ENCODE data around the gene SHD. TPM values are rescaled to one million over a fixed set of nuclear protein-coding genes. Genes with fewer than 3 reads are reported as not detected.

Gene SHD
- total and polyA plus RNA-seq, 9 of the 15 experiments (the other 6 are each of a cell fraction or from before 2014, with no cell fraction given) = 0.05 to 0.62 (median 0.15) TPM; not detected in 5

DNA sequence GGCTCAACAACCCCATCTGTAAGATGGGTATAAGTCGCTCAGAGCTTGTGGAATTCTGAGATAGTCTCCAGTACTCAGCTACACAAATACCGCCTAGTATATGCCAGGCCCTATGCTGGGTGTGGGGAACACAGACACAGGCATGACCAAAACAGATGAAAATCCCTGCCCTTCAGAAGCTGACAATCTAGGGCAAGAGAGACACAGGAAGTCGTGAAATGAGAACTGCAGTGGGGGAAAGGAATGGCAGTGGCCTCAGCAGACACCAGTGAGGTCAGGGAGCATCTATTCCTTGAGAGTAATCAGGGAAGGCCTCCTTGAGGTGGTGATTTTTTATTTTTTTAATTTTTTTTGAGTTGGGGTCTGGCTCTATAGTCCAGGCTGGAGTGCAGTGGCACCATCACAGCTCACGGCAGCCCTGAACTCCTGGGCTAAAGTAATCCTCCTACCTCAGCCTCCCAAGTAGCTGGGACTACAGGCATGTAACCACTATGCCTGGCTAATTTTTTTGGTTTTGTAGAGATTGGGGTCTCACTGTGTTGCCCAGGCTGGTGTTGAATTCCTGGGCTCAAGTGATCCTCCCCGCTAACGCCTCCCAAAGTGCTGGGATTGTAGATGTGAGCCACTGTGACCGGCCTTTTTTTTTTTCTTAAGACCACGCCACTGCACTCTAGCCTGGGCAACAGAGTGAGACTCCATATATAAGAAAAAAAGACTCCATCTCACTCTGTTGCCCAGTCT lies 19.9 kb downstream of the SHD start (continued):
- TF ChIP-seq, protein P1, sequence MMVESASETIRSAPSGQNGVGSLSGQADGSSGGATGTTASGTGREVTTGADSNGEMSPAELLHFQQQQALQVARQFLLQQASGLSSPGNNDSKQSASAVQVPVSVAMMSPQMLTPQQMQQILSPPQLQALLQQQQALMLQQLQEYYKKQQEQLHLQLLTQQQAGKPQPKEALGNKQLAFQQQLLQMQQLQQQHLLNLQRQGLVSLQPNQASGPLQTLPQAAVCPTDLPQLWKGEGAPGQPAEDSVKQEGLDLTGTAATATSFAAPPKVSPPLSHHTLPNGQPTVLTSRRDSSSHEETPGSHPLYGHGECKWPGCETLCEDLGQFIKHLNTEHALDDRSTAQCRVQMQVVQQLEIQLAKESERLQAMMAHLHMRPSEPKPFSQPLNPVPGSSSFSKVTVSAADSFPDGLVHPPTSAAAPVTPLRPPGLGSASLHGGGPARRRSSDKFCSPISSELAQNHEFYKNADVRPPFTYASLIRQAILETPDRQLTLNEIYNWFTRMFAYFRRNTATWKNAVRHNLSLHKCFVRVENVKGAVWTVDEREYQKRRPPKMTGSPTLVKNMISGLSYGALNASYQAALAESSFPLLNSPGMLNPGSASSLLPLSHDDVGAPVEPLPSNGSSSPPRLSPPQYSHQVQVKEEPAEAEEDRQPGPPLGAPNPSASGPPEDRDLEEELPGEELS (CRISPR knock-in tag; IDR thresholded peaks at IDR 0.05; ENCODE audit: borderline replicate concordance) = no peak
- TF ChIP-seq ZNF561 (CRISPR knock-in tag; conservative IDR thresholded peaks at IDR 0.05) = no peak
- peak; percentile 80 for TF ChIP-seq ADNP (tag; IDR thresholded peaks at IDR 0.05)
- peak; percentile 93 for TF ChIP-seq BCOR (IDR thresholded peaks at IDR 0.05)
- peak; percentile 93 for TF ChIP-seq SMARCA5 (IDR thresholded peaks at IDR 0.05)
- no peak for TF ChIP-seq HDGF (IDR thresholded peaks at IDR 0.05)
- TF ChIP-seq FOXK1 (CRISPR knock-in tag; IDR thresholded peaks at IDR 0.05; ENCODE audit: borderline replicate concordance) = no peak
- TF ChIP-seq TCFL5 (CRISPR knock-in tag; conservative IDR thresholded peaks at IDR 0.05) = no peak
- no peak for TF ChIP-seq MAFF (IDR thresholded peaks at IDR 0.05; ENCODE audit: low read length)
- TF ChIP-seq KDM1A (IDR thresholded peaks at IDR 0.05) = peak; percentile 56 to 81; a peak in 2 of 4 replicates
- no peak for TF ChIP-seq NFE2 (IDR thresholded peaks at IDR 0.05; ENCODE audit: low read depth)
- peak; percentile 87 for TF ChIP-seq ZFP36 (IDR thresholded peaks at IDR 0.05; ENCODE audit: low read depth, low read length, partially characterized antibody)
- TF ChIP-seq PHF20 (IDR thresholded peaks at IDR 0.05; ENCODE audit: partially characterized antibody) = peak; percentile 55
- no peak for TF ChIP-seq BMI1 (IDR thresholded peaks at IDR 0.05; ENCODE audit: low read length)
- TF ChIP-seq ZNF449 (CRISPR knock-in tag; IDR thresholded peaks at IDR 0.05) = no peak
- no peak for TF ChIP-seq POLR2AphosphoS5 (IDR thresholded peaks at IDR 0.05; ENCODE audit: control insufficient read depth, insufficient read depth, low read depth, low read length)
- TF ChIP-seq MECOM (CRISPR knock-in tag; IDR thresholded peaks at IDR 0.05) = no peak
- no peak for TF ChIP-seq LCOR (CRISPR knock-in tag; IDR thresholded peaks at IDR 0.05)
